Stimulated activated CD4-positive, alpha-beta T cell treated with anti-CD3 and anti-CD28 coated beads, TNF-alpha, amount 100 ng/mL, for 1 hour (primary cell): Measurements from ENCODE around the gene CAMK2D.

ENCODE experiments used
- DNase-seq, 3 donors: peaks; one replicate each; pipeline ENCODE4 v3.0.0-alpha.2; 2020; ENCODE audit warnings: low read depth in 3 of 3, low spot score in 1 of 3

Gene CAMK2D

GRCh38 chr4:113447061-113447460, 314.5 kb downstream of the CAMK2D start:
- no peak for DNase-seq

GRCh38 chr4:113446019-113446418, 315.5 kb downstream of the CAMK2D start:
- DNase-seq = no peak

- DNase-seq = no peak
Observed at GRCh38 chr4:113445286-113445685, 316.3 kb downstream of the CAMK2D start.

GRCh38 chr4:113444386-113444785, 317.2 kb downstream of the CAMK2D start:
- DNase-seq = no peak

- no peak for DNase-seq
Observed at GRCh38 chr4:113442826-113443225, 318.7 kb downstream of the CAMK2D start.

GRCh38 chr4:113440371-113440770, 321.2 kb downstream of the CAMK2D start:
- no peak for DNase-seq

GRCh38 chr4:113438596-113438995, 322.9 kb downstream of the CAMK2D start:
- DNase-seq = no peak

- DNase-seq = no peak
Observed at GRCh38 chr4:113437129-113437528, 324.4 kb downstream of the CAMK2D start.

- no peak for DNase-seq
Observed at GRCh38 chr4:113436360-113436759, 325.2 kb downstream of the CAMK2D start.

GRCh38 chr4:113435893-113436292, 325.6 kb downstream of the CAMK2D start:
- no peak for DNase-seq

GRCh38 chr4:113434247-113434587, 327.3 kb downstream of the CAMK2D start:
- DNase-seq = no peak

- DNase-seq = no peak
Observed at GRCh38 chr4:113433536-113434246, 327.8 kb downstream of the CAMK2D start.

- DNase-seq = no peak
Observed at GRCh38 chr4:113433116-113433515, 328.4 kb downstream of the CAMK2D start.

GRCh38 chr4:113423631-113424030, 337.9 kb downstream of the CAMK2D start:
- no peak for DNase-seq

GRCh38 chr4:113420938-113421337, 340.6 kb downstream of the CAMK2D start:
- DNase-seq = no peak

- DNase-seq = no peak
Observed at GRCh38 chr4:113419631-113420030, 341.9 kb downstream of the CAMK2D start.

GRCh38 chr4:113411496-113411938, 350.0 kb downstream of the CAMK2D start:
- no peak for DNase-seq

- no peak for DNase-seq
Observed at GRCh38 chr4:113410686-113411085, 350.9 kb downstream of the CAMK2D start.

GRCh38 chr4:113409181-113409580, 352.4 kb downstream of the CAMK2D start:
- no peak for DNase-seq

- DNase-seq = no peak
Observed at GRCh38 chr4:113407409-113407808, 354.1 kb downstream of the CAMK2D start.

GRCh38 chr4:113406723-113407016, 354.9 kb downstream of the CAMK2D start:
- no peak for DNase-seq

- no peak for DNase-seq
Observed at GRCh38 chr4:113405874-113406722, 355.4 kb downstream of the CAMK2D start.

GRCh38 chr4:113404841-113405240, 356.7 kb downstream of the CAMK2D start:
- DNase-seq = no peak
